ENCODE results near the gene DPP7.

Gene DPP7

GRCh38 chr9:137156567-137157375, 42.2 kb upstream of the DPP7 start:
- Histone ChIP-seq H3K4me3 (ENCODE audit: low read depth, low read length) (no peak overlapping the region), H3K9me3 (no peaks in the 10 kb centered on the region), H3K27me3 (no peaks in the 10 kb centered on the region), H3K36me3 (no peaks in the 10 kb centered on the region), H3K4me1 (no peaks in the 10 kb centered on the region; the same call in 1 of the 2 replicates)
- TF ChIP-seq, protein P1, sequence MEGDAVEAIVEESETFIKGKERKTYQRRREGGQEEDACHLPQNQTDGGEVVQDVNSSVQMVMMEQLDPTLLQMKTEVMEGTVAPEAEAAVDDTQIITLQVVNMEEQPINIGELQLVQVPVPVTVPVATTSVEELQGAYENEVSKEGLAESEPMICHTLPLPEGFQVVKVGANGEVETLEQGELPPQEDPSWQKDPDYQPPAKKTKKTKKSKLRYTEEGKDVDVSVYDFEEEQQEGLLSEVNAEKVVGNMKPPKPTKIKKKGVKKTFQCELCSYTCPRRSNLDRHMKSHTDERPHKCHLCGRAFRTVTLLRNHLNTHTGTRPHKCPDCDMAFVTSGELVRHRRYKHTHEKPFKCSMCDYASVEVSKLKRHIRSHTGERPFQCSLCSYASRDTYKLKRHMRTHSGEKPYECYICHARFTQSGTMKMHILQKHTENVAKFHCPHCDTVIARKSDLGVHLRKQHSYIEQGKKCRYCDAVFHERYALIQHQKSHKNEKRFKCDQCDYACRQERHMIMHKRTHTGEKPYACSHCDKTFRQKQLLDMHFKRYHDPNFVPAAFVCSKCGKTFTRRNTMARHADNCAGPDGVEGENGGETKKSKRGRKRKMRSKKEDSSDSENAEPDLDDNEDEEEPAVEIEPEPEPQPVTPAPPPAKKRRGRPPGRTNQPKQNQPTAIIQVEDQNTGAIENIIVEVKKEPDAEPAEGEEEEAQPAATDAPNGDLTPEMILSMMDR (IDR thresholded peaks at IDR 0.05; ENCODE audit: low read depth, low read length) = no peak
- DNase-seq = peak; percentile 54

GRCh38 chr9:137152844-137153405, 38.4 kb upstream of the DPP7 start:
- Histone ChIP-seq H3K27me3 (no peaks in the 10 kb centered on the region), H3K36me3 (no peaks in the 10 kb centered on the region), H3K9me3 (no peaks in the 10 kb centered on the region), H3K4me3 (ENCODE audit: low read depth, low read length) (no peak overlapping the region), H3K4me1 (peaks cover 9% of the 10 kb centered on the region)
- TF ChIP-seq, protein P1 (IDR thresholded peaks at IDR 0.05; ENCODE audit: low read depth, low read length) = no peak
- DNase-seq = no peak

DNA sequence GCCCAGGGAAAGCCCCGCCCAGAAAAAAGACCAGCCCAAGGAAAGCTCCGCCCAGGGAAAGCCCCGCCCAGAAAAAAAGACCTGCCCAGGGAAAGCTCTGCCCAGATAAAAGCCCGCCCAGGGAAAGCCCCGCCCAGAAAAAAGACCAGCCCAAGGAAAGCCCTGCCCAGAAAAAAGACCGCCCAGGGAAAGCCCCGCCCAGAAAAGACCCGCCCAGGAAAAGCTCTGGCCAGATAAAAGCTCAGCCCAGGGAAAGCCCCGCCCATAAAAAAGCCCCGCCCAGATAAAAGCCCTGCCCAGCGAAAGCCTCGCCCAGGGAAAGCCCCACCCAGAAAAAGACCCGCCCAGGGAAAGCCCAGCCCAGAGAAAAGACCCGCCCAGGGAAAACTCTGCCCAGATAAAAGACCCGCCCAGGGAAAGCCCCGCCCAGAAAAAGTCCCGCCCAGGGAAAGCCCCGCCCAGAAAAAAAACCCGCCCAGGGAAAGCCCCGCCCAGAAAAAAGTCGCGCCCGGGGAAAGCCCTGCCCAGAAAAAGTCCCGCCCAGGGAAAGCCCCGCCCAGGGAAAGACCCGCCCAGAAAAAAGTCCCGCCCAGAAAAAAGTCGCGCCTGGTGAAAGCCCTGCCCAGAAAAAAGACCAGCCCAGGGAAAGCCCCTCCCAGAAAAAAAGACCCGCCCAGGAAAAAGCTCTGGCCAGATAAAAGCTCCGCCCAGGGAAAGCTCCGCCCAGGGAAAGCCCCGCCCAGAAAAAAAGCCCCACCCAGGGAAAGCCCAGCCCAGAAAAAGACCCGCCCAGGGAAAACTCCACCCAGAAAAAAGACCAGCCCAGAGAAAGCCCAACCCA, 36.3 kb upstream of the DPP7 start:
- Histone ChIP-seq H3K27me3 (no peaks in the 10 kb centered on the region), H3K4me1 (peaks cover 9% of the 10 kb centered on the region), H3K9me3 (no peaks in the 10 kb centered on the region), H3K36me3 (no peaks in the 10 kb centered on the region), H3K4me3 (ENCODE audit: low read depth, low read length) (no peak overlapping the region)
- peak; percentile 98 for DNase-seq
- TF ChIP-seq, protein P1 (IDR thresholded peaks at IDR 0.05; ENCODE audit: low read depth, low read length) = no peak

DNA sequence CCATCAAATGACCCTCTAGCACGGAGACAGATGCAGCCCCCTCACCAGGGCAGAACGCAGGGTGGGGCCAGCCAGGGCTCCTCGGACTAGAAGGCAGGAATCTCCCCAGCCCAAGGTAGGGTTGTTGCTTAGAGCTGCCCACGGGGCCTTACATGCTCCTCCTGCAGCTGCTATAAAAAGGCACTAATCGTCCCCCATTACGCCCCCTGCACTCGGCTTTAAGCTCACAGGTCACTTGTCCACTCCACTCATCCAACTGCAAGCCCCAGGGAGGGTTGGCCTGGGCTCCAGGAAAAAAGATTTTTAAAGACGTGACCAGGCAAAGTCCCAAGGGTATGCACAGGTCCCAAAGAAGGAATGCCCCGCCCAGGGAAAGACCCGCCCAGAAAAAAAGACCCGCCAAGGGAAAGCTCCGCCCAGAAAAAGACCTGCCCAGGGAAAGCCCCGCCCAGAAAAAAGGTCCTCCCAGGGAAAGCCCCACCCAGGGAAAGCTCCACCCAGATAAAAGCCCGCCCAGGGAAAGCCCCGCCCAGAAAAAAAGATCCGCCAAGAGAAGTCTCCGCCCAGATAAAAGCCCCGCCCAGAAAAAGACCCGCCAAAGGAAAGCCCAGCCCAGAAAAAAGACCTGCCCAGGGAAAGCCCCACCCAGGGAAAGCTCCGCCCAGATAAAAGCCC, 35.5 kb upstream of the DPP7 start:
- Histone ChIP-seq H3K4me1 (peaks cover 9% of the 10 kb centered on the region), H3K4me3 (ENCODE audit: low read depth, low read length) (peak overlapping the region; percentile 6; the same call in 1 of the 2 replicates), H3K36me3 (no peaks in the 10 kb centered on the region), H3K27me3 (no peaks in the 10 kb centered on the region), H3K9me3 (no peaks in the 10 kb centered on the region)
- TF ChIP-seq, protein P1 (IDR thresholded peaks at IDR 0.05; ENCODE audit: low read depth, low read length) = no peak
- DNase-seq = peak; percentile 98

- TF ChIP-seq, protein P1 (IDR thresholded peaks at IDR 0.05; ENCODE audit: low read depth, low read length) = no peak
- Histone ChIP-seq H3K4me3 (ENCODE audit: low read depth, low read length) (no peak overlapping the region), H3K27me3 (no peaks in the 10 kb centered on the region), H3K36me3 (no peaks in the 10 kb centered on the region), H3K9me3 (no peaks in the 10 kb centered on the region), H3K4me1 (peaks cover 9% of the 10 kb centered on the region)
- DNase-seq = peak; percentile 8
Measured at GRCh38 chr9:137149363-137149762, 34.8 kb upstream of the DPP7 start.

All from BE2C (cell line).